Endothelial cell of umbilical vein (primary cell): Measurements from ENCODE around the gene RTL3. TPM values are rescaled to one million over a fixed set of nuclear protein-coding genes. Genes with fewer than 3 reads are reported as not detected.

Source experiments
- BruUV-seq: library from RNA; stranded (reverse); fragments of 400-500 nt; replicated peaks from 2 replicates; lab custom pipeline; 2021; lab: Mats Ljungman, UMichigan
- CTCF ChIA-PET: fragments of 300-600, 350-600 bp; sonication (Branson Sonifier 250); formaldehyde crosslinking; loops from one replicate; lab custom pipeline; 2021; ENCODE audit warnings: antibody characterized with exemption, inconsistent platforms; lab: Charles Lee
- POLR2A ChIA-PET: fragments of 300-600, 350-600 bp; sonication (Branson Sonifier 250); formaldehyde crosslinking; loops from one replicate; lab custom pipeline; 2021; ENCODE audit warnings: antibody characterized with exemption, inconsistent platforms; lab: Charles Lee
- DNase-seq: peaks from one replicate; pipeline ENCODE4 v3.0.0-alpha.2; 2011; ENCODE audit warnings: low read depth, low spot score
- FAIRE-seq: peaks from 2 replicates; lab custom pipeline; 2011; peaks lifted over from hg19 to GRCh38; lab: Jason Lieb, UNC
- H2AFZ ChIP-seq: 2 replicates; pipeline ENCODE4 v1.6.0; 2012; ENCODE audit warnings: low read depth, low read length, control low read depth, inconsistent platforms
- H3K27ac ChIP-seq: 2 replicates; pipeline ENCODE4 v1.5.1; 2011; ENCODE audit warnings: low read depth, mild to moderate bottlenecking, control low read depth, low read length, moderate library complexity; ENCODE audit not compliant: insufficient read depth
- H3K27me3 ChIP-seq, 2 experiments: 2 replicates each; pipeline versions ENCODE4 v1.6.0 to v1.6.1; 2011; ENCODE audit warnings: low read length in 2 of 2, mixed read lengths in 1 of 2; ENCODE audit not compliant: control insufficient read depth in 2 of 2, insufficient read depth in 2 of 2
- H3K36me3 ChIP-seq, 2 experiments: 2 replicates in 1 of 2; 3 replicates in 1 of 2; pipeline ENCODE4 v1.5.1; 2011; ENCODE audit warnings: low read length in 2 of 2, mild to moderate bottlenecking in 1 of 2, moderate library complexity in 1 of 2; ENCODE audit not compliant: control insufficient read depth in 2 of 2, insufficient read depth in 2 of 2; ENCODE audit errors: extremely low read depth in 1 of 2
- H3K4me1 ChIP-seq: 3 replicates; pipeline ENCODE4 v1.5.1; 2011; ENCODE audit warnings: mild to moderate bottlenecking, low read length; ENCODE audit not compliant: control insufficient read depth, insufficient read depth; ENCODE audit errors: extremely low read depth
- H3K4me2 ChIP-seq: 2 replicates; pipeline ENCODE4 v1.6.1; 2011; ENCODE audit warnings: low read length, control low read depth, mixed read lengths; ENCODE audit not compliant: insufficient read depth
- H3K4me3 ChIP-seq, 3 experiments: fragments of 200-600 bp in 1 of 3; sonication (generic), shearing (Covaris generic) in 1 of 3; replicated peaks in 1 of 3; 2 replicates each; pipeline ENCODE4 v1.5.1; 2011 to 2016; ENCODE audit warnings: control low read depth in 3 of 3, low read length in 3 of 3, mild to moderate bottlenecking in 2 of 3, inconsistent platforms in 1 of 3, low read depth in 1 of 3, moderate library complexity in 1 of 3; ENCODE audit not compliant: insufficient read depth in 1 of 3
- H3K79me2 ChIP-seq: 2 replicates; pipeline ENCODE4 v1.6.0; 2012; ENCODE audit warnings: low read length, inconsistent platforms; ENCODE audit not compliant: control insufficient read depth, insufficient read depth
- H3K9ac ChIP-seq: replicated peaks from 2 replicates; pipeline ENCODE3; 2011; ENCODE audit warnings: low read length, control low read depth; ENCODE audit not compliant: insufficient read depth; ENCODE audit errors: extremely low read depth
- H3K9me1 ChIP-seq: replicated peaks from 3 replicates; pipeline ENCODE4 v1.6.0; 2011; ENCODE audit warnings: mild to moderate bottlenecking, low read length; ENCODE audit not compliant: control insufficient read depth, insufficient read depth; ENCODE audit errors: extremely low read depth
- H3K9me3 ChIP-seq: replicated peaks from 2 replicates; pipeline ENCODE4 v1.5.1; 2012; ENCODE audit warnings: low read length, inconsistent platforms; ENCODE audit not compliant: control insufficient read depth, insufficient read depth
- H4K20me1 ChIP-seq: replicated peaks from 2 replicates; pipeline ENCODE3; 2011; ENCODE audit warnings: mild to moderate bottlenecking, low read length; ENCODE audit not compliant: control insufficient read depth, insufficient read depth; ENCODE audit errors: extremely low read depth
- CTCF ChIP-seq, 2 donors: IDR thresholded peaks; 1 replicate in 1 of 2; 2 replicates in 1 of 2; pipeline ENCODE4 v1.5.1; 2011; ENCODE audit warnings: low read length in 2 of 2, mild to moderate bottlenecking in 2 of 2, moderate library complexity in 2 of 2, control low read depth in 1 of 2, inconsistent platforms in 1 of 2, low read depth in 1 of 2; ENCODE audit not compliant: insufficient read depth in 1 of 2; ENCODE audit errors: extremely low read depth in 1 of 2
- EZH2 ChIP-seq: IDR thresholded peaks from 2 replicates; pipeline ENCODE4 v1.6.1; 2012; ENCODE audit warnings: borderline replicate concordance, low read depth, mild to moderate bottlenecking, moderate library complexity, low read length, inconsistent platforms; ENCODE audit not compliant: severe bottlenecking
- FOS ChIP-seq: IDR thresholded peaks from 2 replicates; pipeline ENCODE4 v1.6.1; 2011; ENCODE audit warnings: mild to moderate bottlenecking, low read length, moderate library complexity, borderline replicate concordance; ENCODE audit not compliant: insufficient read depth
- GATA2 ChIP-seq: IDR thresholded peaks from 2 replicates; pipeline ENCODE4 v1.7.0; 2011; ENCODE audit warnings: low read depth, mild to moderate bottlenecking, moderate library complexity, mixed read lengths, low read length; ENCODE audit not compliant: insufficient read length, insufficient read depth
- JUN ChIP-seq: IDR thresholded peaks from 2 replicates; pipeline ENCODE4 v1.6.1; 2011; ENCODE audit warnings: borderline replicate concordance, low read depth; ENCODE audit not compliant: insufficient read length, insufficient read depth
- MAX ChIP-seq: IDR thresholded peaks from 2 replicates; pipeline ENCODE4 v1.6.1; 2011; ENCODE audit not compliant: insufficient read depth, insufficient read length
- MYC ChIP-seq: IDR thresholded peaks from one replicate; pipeline ENCODE4 v1.6.1; 2011; ENCODE audit warnings: mild to moderate bottlenecking, low read depth, low read length
- POLR2A ChIP-seq: IDR thresholded peaks from 2 replicates; pipeline ENCODE4 v1.6.1; 2012; ENCODE audit warnings: low read depth, mild to moderate bottlenecking, control low read depth, low read length
- POLR2AphosphoS5 ChIP-seq: IDR thresholded peaks from 2 replicates; pipeline ENCODE4 v1.6.1; 2012; ENCODE audit warnings: low read depth, mild to moderate bottlenecking, control low read depth, low read length, moderate library complexity; ENCODE audit not compliant: insufficient read depth
- dilution Hi-C: fragments of 300-500 bp; cut with MboI; formaldehyde crosslinking; loops from one replicate; pipeline ENCODE4 v1.15.0; 2019; ENCODE audit warnings: low sequenced_read_pairs; ENCODE audit not compliant: extremely low pct_ligation_motif_present
- intact Hi-C: fragments of 100-400 bp; cut with micrococcal nuclease; formaldehyde crosslinking; loops from one replicate; pipeline ENCODE4 v1.10.0; 2022
- polyA plus RNA-seq, 4 experiments: library from polyadenylated mRNA; depleted of rRNA in 3 of 4; stranded (reverse) in 3 of 4; unstranded in 1 of 4; fragments of >200 nt; gene quantifications; 2 replicates each; pipeline versions ENCODE4 v1.2.1 to v1.2.3, GENCODE V29; 2011 to 2012; ENCODE audit warnings: missing spikeins in 1 of 4
- total RNA-seq: library from RNA; stranded (reverse); gene quantifications from 2 replicates; pipeline ENCODE4 v1.2.3, GENCODE V29; 2021

Gene RTL3
- total and polyA plus RNA-seq, 2 donors (not counting 3 experiments of a cell fraction or from before 2014, with no cell fraction given): 0.04 TPM; not detected in 1

GRCh38 chrX:78708816-78709215 lies 49.7 kb upstream of the RTL3 start:
- CTCF ChIA-PET: interaction anchor here (0.7 to 3.1 kb wide), 8 partner anchors 8 to 741 kb away, joined by 3 to 32 read pairs (median 4); no protein-coding TSS in a partner anchor

More at GRCh38 chrX:78708816-78709215, 49.7 kb upstream of the RTL3 start:
- Histone ChIP-seq H3K27ac (no peak overlapping the region), H3K4me2 (no peak overlapping the region), H3K9me1 (no peaks in the 10 kb centered on the region), H3K9ac (no peak overlapping the region), H3K4me3 (no peak overlapping the region), H2AFZ (no peak overlapping the region), H3K36me3 (no peaks in the 10 kb centered on the region), H3K79me2 (no peaks in the 10 kb centered on the region), H3K4me1 (no peaks in the 10 kb centered on the region), H3K9me3 (no peaks in the 10 kb centered on the region), H4K20me1 (no peaks in the 10 kb centered on the region), H3K27me3 (no peaks in the 10 kb centered on the region)
- DNase-seq (no peak), FAIRE-seq (no peak)
- intact Hi-C loops (loop anchor here (1.0 kb wide), 2 partner anchors 113 to 154 kb away; no protein-coding TSS in a partner anchor), dilution Hi-C loops (no loop called here)
- BruUV-seq: no TSS peak
- TF ChIP-seq POLR2AphosphoS5 (no peak), JUN (no peak), EZH2 (no peak), MYC (no peak), POLR2A (no peak), CTCF (IDR thresholded peaks at IDR 0.05; ENCODE audit: extremely low read depth in 1 of 2, insufficient read depth in 1 of 2, low read depth in 1 of 2, low read length in 2 of 2) (no peak), GATA2 (no peak), FOS (no peak), MAX (no peak)
- POLR2A ChIA-PET: no interaction called here
